Transverse colon (tissue), 4 donors: Measurements from ENCODE around the gene PLPPR2. TPM values are rescaled to one million over a fixed set of nuclear protein-coding genes. Genes with fewer than 3 reads are reported as not detected.
"Not testable (repeated sequence)": the region's sequence is repeated elsewhere in the genome, so short reads cannot be mapped to it uniquely, and the experiment has no call there.

ENCODE experiments used
- DNase-seq: peaks from one replicate; pipeline ENCODE4 v3.0.0-alpha.2; 2019
- H3K27ac ChIP-seq, 4 donors: fragments of 200-600 bp; sonication (generic); 2 replicates each; pipeline ENCODE4 v1.5.1; 2016 to 2018; ENCODE audit warnings: inconsistent platforms in 4 of 4
- H3K27me3 ChIP-seq: fragments of 200-600 bp; sonication (generic); 2 replicates; pipeline ENCODE4 v1.5.1; 2017; ENCODE audit warnings: inconsistent platforms
- H3K36me3 ChIP-seq, 4 donors: fragments of 200-600 bp; sonication (generic); 2 replicates each; pipeline ENCODE4 v1.5.1; 2017 to 2019; ENCODE audit warnings: inconsistent platforms in 4 of 4
- H3K4me1 ChIP-seq, 4 donors: fragments of 200-600 bp; sonication (generic); 2 replicates each; pipeline ENCODE4 v1.5.1; 2017 to 2020; ENCODE audit warnings: inconsistent platforms in 4 of 4
- H3K4me3 ChIP-seq, 4 donors: fragments of 200-600 bp; sonication (generic); 1 replicate in 1 of 4; 2 replicates in 3 of 4; pipeline versions ENCODE4 v1.5.1 to v1.6.1; 2017 to 2019; ENCODE audit warnings: inconsistent platforms in 4 of 4
- H3K9me3 ChIP-seq, 2 donors: fragments of 200-600 bp; sonication (generic); 2 replicates each; pipeline ENCODE4 v1.5.1; 2017 to 2019; ENCODE audit warnings: inconsistent platforms in 2 of 2
- CTCF ChIP-seq, 5 experiments: fragments of 200-600 bp in 3 of 5; fragments of 450-650 bp in 2 of 5; sonication (generic) in 3 of 5; IDR thresholded peaks; 1 replicate in 2 of 5; 2 replicates in 3 of 5; pipeline ENCODE4 v1.5.1; 2016 to 2017; ENCODE audit warnings: antibody characterized with exemption in 5 of 5, inconsistent platforms in 3 of 5, mild to moderate bottlenecking in 2 of 5, moderate library complexity in 1 of 5
- EP300 ChIP-seq: sonication (generic); formaldehyde crosslinking; IDR thresholded peaks from one replicate; pipeline ENCODE4 v1.6.1; 2017; ENCODE audit warnings: antibody characterized with exemption, low read depth
- POLR2A ChIP-seq: fragments of 450-650 bp; IDR thresholded peaks from one replicate; pipeline ENCODE4 v1.6.1; 2016; ENCODE audit warnings: antibody characterized with exemption, mild to moderate bottlenecking, moderate library complexity
- POLR2AphosphoS5 ChIP-seq, 3 donors: sonication (generic); formaldehyde crosslinking; IDR thresholded peaks; one replicate each; pipeline ENCODE4 v1.6.1; 2016; ENCODE audit warnings: antibody characterized with exemption in 3 of 3
- WGBS, 2 donors: methylation state at CpG; one replicate each; pipeline ENCODE4 v1.1.5; 2018; ENCODE audit warnings: low coverage in 1 of 2; 5-methylcytosine and 5-hydroxymethylcytosine counted together
- in situ Hi-C, 4 donors: fragments of 200-750 bp; cut with MboI; loops; one replicate each; pipeline versions ENCODE4 v1.15.0 to v1.15.1; 2017; ENCODE audit warnings: low sequenced_read_pairs in 3 of 4, low pct_ligation_motif_present in 1 of 4, low pct_unique_long_range_greater_than_20kb in 1 of 4
- intact Hi-C: fragments of 100-400 bp; cut with DNase I; formaldehyde crosslinking; loops from one replicate; pipeline ENCODE4 v1.15.1; 2023; ENCODE audit warnings: low total_unique reads
- total RNA-seq, 4 donors: library from RNA; depleted of rRNA; stranded (reverse); fragments of >200 nt; gene quantifications; one replicate each; pipeline ENCODE4 v1.1.0, GENCODE V29; 2016

PLPPR2 gene
- total RNA-seq, 4 donors from 2014 or later = 6.3 to 51.7 (median 11.5) TPM

- Histone ChIP-seq H3K9me3 (no peaks in the 10 kb centered on the region), H3K27me3 (no peaks in the 10 kb centered on the region), H3K4me1 (peaks cover 13 to 28% (median 17%) of the 10 kb centered on the region in 4 donors), H3K36me3 (peaks cover 0 to 8% (median 0%) of the 10 kb centered on the region in 4 donors), H3K27ac (no peak overlapping the region), H3K4me3 (no peak overlapping the region)
- in situ Hi-C loops (no loop called here), intact Hi-C loops (no loop called here)
- no peak for DNase-seq
- WGBS, 2 donors = 94 to 96% methylated on average over 5 to 7 of the region's 7 CpGs
- TF ChIP-seq EP300 (no peak), CTCF (IDR thresholded peaks at IDR 0.05) (no peak), POLR2A (no peak), POLR2AphosphoS5 (IDR thresholded peaks at IDR 0.05) (no peak)
Observed at GRCh38 chr19:11325544-11325943, 29.7 kb upstream of the PLPPR2 start.

GRCh38 chr19:11330127-11330526 lies 25.1 kb upstream of the PLPPR2 start:
- Histone ChIP-seq H3K4me1 (peaks cover 0 to under 1% (median 0%) of the 10 kb centered on the region in 4 donors), H3K27ac (no peak overlapping the region), H3K27me3 (no peaks in the 10 kb centered on the region), H3K4me3 (no peak overlapping the region), H3K36me3 (peaks cover 0 to 24% (median 9%) of the 10 kb centered on the region in 4 donors), H3K9me3 (no peaks in the 10 kb centered on the region)
- in situ Hi-C loops = no loop called here
- no peak for DNase-seq
- WGBS, 2 donors = 70 to 77% methylated on average over 4 of the region's 4 CpGs
- intact Hi-C loops = no loop called here
- no peak for TF ChIP-seq POLR2A
- TF ChIP-seq POLR2AphosphoS5 (IDR thresholded peaks at IDR 0.05) = no peak
- no peak for TF ChIP-seq CTCF (IDR thresholded peaks at IDR 0.05)
- TF ChIP-seq EP300 = no peak

GRCh38 chr19:11331502-11331901 lies 23.7 kb upstream of the PLPPR2 start:
- H3K27ac ChIP-seq = peak overlapping the region in 1 of 4 donors; percentile 12
- H3K36me3 ChIP-seq = peaks cover 0 to 28% (median 10%) of the 10 kb centered on the region in 4 donors
- intact Hi-C loops (no loop called here), in situ Hi-C loops (no loop called here)
- H3K9me3 ChIP-seq = no peaks in the 10 kb centered on the region
- H3K27me3 ChIP-seq = no peaks in the 10 kb centered on the region
- WGBS, 2 donors = 59 to 82% methylated on average over 4 of the region's 4 CpGs
- no peaks in the 10 kb centered on the region for H3K4me1 ChIP-seq
- no peak for DNase-seq
- no peak overlapping the region for H3K4me3 ChIP-seq
- TF ChIP-seq CTCF (IDR thresholded peaks at IDR 0.05) (no peak), POLR2A (no peak), EP300 (no peak), POLR2AphosphoS5 (IDR thresholded peaks at IDR 0.05) (no peak)

GRCh38 chr19:11332822-11333221 lies 22.4 kb upstream of the PLPPR2 start:
- H3K27me3 ChIP-seq = no peaks in the 10 kb centered on the region
- H3K4me1 ChIP-seq = peaks cover 0 to 5% (median 2%) of the 10 kb centered on the region in 4 donors
- TF ChIP-seq POLR2A (no peak), POLR2AphosphoS5 (IDR thresholded peaks at IDR 0.05) (no peak), CTCF (IDR thresholded peaks at IDR 0.05) (no peak), EP300 (no peak)
- intact Hi-C loops = no loop called here
- peaks cover 0 to 28% (median 8%) of the 10 kb centered on the region in 4 donors for H3K36me3 ChIP-seq
- H3K9me3 ChIP-seq = no peaks in the 10 kb centered on the region
- in situ Hi-C loops = no loop called here
- DNase-seq = no peak
- H3K4me3 ChIP-seq = no peak overlapping the region
- H3K27ac ChIP-seq = no peak overlapping the region
- WGBS, 2 donors = 96 to 98% methylated on average over 5 of the region's 5 CpGs

- H3K9me3 ChIP-seq, H3K4me3 ChIP-seq, in situ Hi-C loops, H3K27ac ChIP-seq, intact Hi-C loops, DNase-seq, H3K27me3 ChIP-seq: not testable (repeated sequence)
- Histone ChIP-seq H3K4me1 (peaks cover 9 to 15% (median 12%) of the 10 kb centered on the region in 4 donors), H3K36me3 (peaks cover 0 to 28% (median 6%) of the 10 kb centered on the region in 4 donors)
- 42 to 76% methylated on average over 2 to 9 of the region's 9 CpGs for WGBS, 2 donors
Observed at GRCh38 chr19:11333838-11334237, 21.4 kb upstream of the PLPPR2 start.
